ENCODE measurements around the gene ITPRID2.

DNA sequence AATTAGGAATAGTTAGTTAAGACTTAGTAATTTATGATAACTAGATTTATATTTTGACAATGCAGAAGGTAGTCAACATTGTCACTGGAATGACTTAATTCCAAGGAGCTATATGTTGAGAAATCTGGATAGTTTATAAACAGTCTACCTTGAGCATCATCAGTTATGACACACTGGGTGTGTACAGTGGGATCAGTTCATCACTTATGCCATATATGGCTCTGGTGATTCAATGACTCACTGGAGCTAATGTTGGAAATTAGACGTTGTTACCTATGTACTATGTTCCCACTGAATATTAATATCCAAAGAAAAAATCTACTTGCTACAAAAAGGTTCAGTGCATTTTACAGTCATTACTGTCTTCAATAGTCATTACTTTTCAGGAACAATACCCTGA lies 34.0 kb upstream of the ITPRID2 start:
- no peak for TF ChIP-seq EZH2phosphoT487 (IDR thresholded peaks at IDR 0.05; ENCODE audit: borderline replicate concordance)
- TF ChIP-seq CTCF (IDR thresholded peaks at IDR 0.05 in 2 of 3, conservative IDR thresholded peaks at IDR 0.05 in 1 of 3; ENCODE audit: borderline replicate concordance in 1 of 3, insufficient read depth in 1 of 3, low read depth in 2 of 3, low read length in 2 of 3): no peak
- no peak for TF ChIP-seq POLR2AphosphoS5 (IDR thresholded peaks at IDR 0.05; ENCODE audit: low read depth, low read length)
- TF ChIP-seq SIN3A (IDR thresholded peaks at IDR 0.05; ENCODE audit: low read depth): no peak
- TF ChIP-seq ZFX (IDR thresholded peaks at IDR 0.05): no peak
- no peak for TF ChIP-seq POLR2A (IDR thresholded peaks at IDR 0.05; ENCODE audit: borderline replicate concordance, extremely low read depth, insufficient read depth, insufficient read length)
- TF ChIP-seq, protein P1, sequence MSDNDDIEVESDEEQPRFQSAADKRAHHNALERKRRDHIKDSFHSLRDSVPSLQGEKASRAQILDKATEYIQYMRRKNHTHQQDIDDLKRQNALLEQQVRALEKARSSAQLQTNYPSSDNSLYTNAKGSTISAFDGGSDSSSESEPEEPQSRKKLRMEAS (IDR thresholded peaks at IDR 0.05): no peak
- no peak for TF ChIP-seq YY1 (IDR thresholded peaks at IDR 0.05; ENCODE audit: extremely low read depth, insufficient replicate concordance, low read depth, low read length)
- TF ChIP-seq ELF1 (IDR thresholded peaks at IDR 0.05; ENCODE audit: borderline replicate concordance, low read depth): no peak
